HFFc6 (cell line): ENCODE data around the gene RHBDD1. TPM values are rescaled to one million over a fixed set of nuclear protein-coding genes. Genes with fewer than 3 reads are reported as not detected.
A peak's percentile ranks its signal among the peaks of the same experiment; 100 is the strongest.

ENCODE experiments used
- DNase-seq: peaks from one replicate; pipeline ENCODE4 v3.0.0-alpha.2; 2018
- H3K27ac Mint-ChIP-seq: 2 replicates; pipeline ENCODE4 v1.8.0; 2020; ENCODE audit warnings: mild to moderate bottlenecking, mixed read lengths
- H3K27me3 Mint-ChIP-seq: 2 replicates; pipeline ENCODE4 v1.8.0; 2021; ENCODE audit warnings: mild to moderate bottlenecking, moderate library complexity, mixed read lengths; ENCODE audit not compliant: insufficient read depth
- H3K36me3 Mint-ChIP-seq: 2 replicates; pipeline ENCODE4 v1.8.0; 2021; ENCODE audit warnings: low read depth, mixed read lengths
- H3K4me1 Mint-ChIP-seq: 2 replicates; pipeline ENCODE4 v1.8.0; 2020; ENCODE audit warnings: low read depth, mixed read lengths
- H3K4me3 Mint-ChIP-seq: 2 replicates; pipeline ENCODE4 v1.8.0; 2020; ENCODE audit warnings: mild to moderate bottlenecking, moderate library complexity, mixed read lengths
- H3K9me3 Mint-ChIP-seq: 2 replicates; pipeline ENCODE4 v1.8.0; 2020; ENCODE audit warnings: mild to moderate bottlenecking, mixed read lengths
- total RNA-seq, 6 experiments: library from RNA; stranded (reverse); fragmentation: NEBNext Ultra II Directional; extraction: Animal tissue kit (Norgen Biotek cat#: 25700); gene quantifications; 2 replicates in 1 of 6; 3 replicates in 5 of 6; pipeline ENCODE4 v1.2.3, GENCODE V29; 2021
- TF ChIP-seq, protein P1 (sequence below): fragments of 200-600 bp; sonication (generic); IDR thresholded peaks from 2 replicates; pipeline ENCODE4 v1.5.0; 2021; ENCODE audit warnings: antibody characterized with exemption, mild to moderate bottlenecking

RHBDD1 gene
- total RNA-seq, 6 experiments from 2014 or later = 34.3 to 50.7 (median 42.3) TPM

GRCh38 chr2:226800941-226801784, 34.7 kb upstream of the RHBDD1 start:
- Mint-ChIP-seq H3K9me3 (no peaks in the 10 kb centered on the region), H3K4me3 (peak overlapping the region; percentile 87), H3K27ac (peak overlapping the region; percentile 85), H3K36me3 (peaks cover 20% of the 10 kb centered on the region), H3K4me1 (peaks cover 47% of the 10 kb centered on the region), H3K27me3 (no peaks in the 10 kb centered on the region)
- TF ChIP-seq, protein P1, sequence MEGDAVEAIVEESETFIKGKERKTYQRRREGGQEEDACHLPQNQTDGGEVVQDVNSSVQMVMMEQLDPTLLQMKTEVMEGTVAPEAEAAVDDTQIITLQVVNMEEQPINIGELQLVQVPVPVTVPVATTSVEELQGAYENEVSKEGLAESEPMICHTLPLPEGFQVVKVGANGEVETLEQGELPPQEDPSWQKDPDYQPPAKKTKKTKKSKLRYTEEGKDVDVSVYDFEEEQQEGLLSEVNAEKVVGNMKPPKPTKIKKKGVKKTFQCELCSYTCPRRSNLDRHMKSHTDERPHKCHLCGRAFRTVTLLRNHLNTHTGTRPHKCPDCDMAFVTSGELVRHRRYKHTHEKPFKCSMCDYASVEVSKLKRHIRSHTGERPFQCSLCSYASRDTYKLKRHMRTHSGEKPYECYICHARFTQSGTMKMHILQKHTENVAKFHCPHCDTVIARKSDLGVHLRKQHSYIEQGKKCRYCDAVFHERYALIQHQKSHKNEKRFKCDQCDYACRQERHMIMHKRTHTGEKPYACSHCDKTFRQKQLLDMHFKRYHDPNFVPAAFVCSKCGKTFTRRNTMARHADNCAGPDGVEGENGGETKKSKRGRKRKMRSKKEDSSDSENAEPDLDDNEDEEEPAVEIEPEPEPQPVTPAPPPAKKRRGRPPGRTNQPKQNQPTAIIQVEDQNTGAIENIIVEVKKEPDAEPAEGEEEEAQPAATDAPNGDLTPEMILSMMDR = no peak
- no peak for DNase-seq

- Mint-ChIP-seq H3K27me3 (no peaks in the 10 kb centered on the region), H3K27ac (no peak overlapping the region; the same call in 1 of the 2 replicates), H3K4me1 (peaks cover 33% of the 10 kb centered on the region), H3K4me3 (no peak overlapping the region), H3K9me3 (no peaks in the 10 kb centered on the region), H3K36me3 (peaks cover 6% of the 10 kb centered on the region)
- peak; percentile 80 for DNase-seq
- TF ChIP-seq, protein P1 = peak; percentile 89
These were observed 33.3 kb upstream of the RHBDD1 start for GRCh38 chr2:226802573-226802972.

DNA sequence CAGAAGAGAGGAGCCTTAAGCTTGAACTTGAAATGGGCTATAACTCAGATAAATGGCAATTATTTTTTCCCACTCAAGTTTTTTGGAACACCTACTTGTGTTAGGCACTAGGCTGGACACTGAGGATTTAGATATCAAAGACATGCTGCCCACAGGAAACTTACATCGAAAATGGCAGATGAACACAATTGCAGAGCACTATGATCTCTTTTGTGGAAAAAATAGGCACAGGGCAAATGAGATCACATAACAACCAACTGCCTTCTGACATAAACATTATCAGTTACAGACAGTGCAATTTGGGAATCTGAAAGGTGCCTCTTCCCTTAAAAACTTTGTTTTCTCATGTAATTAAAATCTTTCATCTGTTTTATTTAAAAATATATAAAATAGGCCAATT, 32.4 kb upstream of the RHBDD1 start:
- Mint-ChIP-seq H3K4me1 (peaks cover 29% of the 10 kb centered on the region), H3K27me3 (no peaks in the 10 kb centered on the region), H3K36me3 (no peaks in the 10 kb centered on the region), H3K27ac (no peak overlapping the region), H3K4me3 (no peak overlapping the region), H3K9me3 (no peaks in the 10 kb centered on the region)
- TF ChIP-seq, protein P1 = no peak
- no peak for DNase-seq

- Mint-ChIP-seq H3K27me3 (no peaks in the 10 kb centered on the region), H3K27ac (no peak overlapping the region), H3K9me3 (no peaks in the 10 kb centered on the region), H3K36me3 (peaks cover 10% of the 10 kb centered on the region; the same call in 1 of the 2 replicates), H3K4me3 (no peak overlapping the region), H3K4me1 (peaks cover 7% of the 10 kb centered on the region)
- DNase-seq = no peak
- TF ChIP-seq, protein P1 = peak; percentile 75
These were observed 22.6 kb upstream of the RHBDD1 start for GRCh38 chr2:226813148-226813701.

- Mint-ChIP-seq H3K27ac (no peak overlapping the region), H3K4me3 (no peak overlapping the region), H3K27me3 (no peaks in the 10 kb centered on the region; the same call in 1 of the 2 replicates), H3K9me3 (no peaks in the 10 kb centered on the region), H3K36me3 (peaks cover 4% of the 10 kb centered on the region; the same call in 1 of the 2 replicates), H3K4me1 (peaks cover 7% of the 10 kb centered on the region)
- DNase-seq = no peak
- TF ChIP-seq, protein P1 = no peak
These were observed 16.9 kb upstream of the RHBDD1 start for GRCh38 chr2:226818930-226819329.
